Loucy (cell line): ENCODE measurements around the gene FADS3.

Source experiments
- CTCF ChIP-seq: fragments of 200-600 bp; sonication (generic); conservative IDR thresholded peaks from 2 replicates; pipeline ENCODE4 v1.5.1; 2014; ENCODE audit warnings: mild to moderate bottlenecking, antibody characterized with exemption, low read length
- EZH2phosphoT487 ChIP-seq: fragments of 200-600 bp; IDR thresholded peaks from 2 replicates; pipeline ENCODE4 v1.6.1; 2018; ENCODE audit warnings: antibody characterized with exemption, mild to moderate bottlenecking, moderate library complexity, borderline replicate concordance

- no peak for TF ChIP-seq CTCF
- no peak for TF ChIP-seq EZH2phosphoT487
These were observed 13.8 kb upstream of the FADS3 start for GRCh38 chr11:61905067-61905696.
